Measurements from ENCODE around the gene XIRP2.

The XIRP2 gene

DNA sequence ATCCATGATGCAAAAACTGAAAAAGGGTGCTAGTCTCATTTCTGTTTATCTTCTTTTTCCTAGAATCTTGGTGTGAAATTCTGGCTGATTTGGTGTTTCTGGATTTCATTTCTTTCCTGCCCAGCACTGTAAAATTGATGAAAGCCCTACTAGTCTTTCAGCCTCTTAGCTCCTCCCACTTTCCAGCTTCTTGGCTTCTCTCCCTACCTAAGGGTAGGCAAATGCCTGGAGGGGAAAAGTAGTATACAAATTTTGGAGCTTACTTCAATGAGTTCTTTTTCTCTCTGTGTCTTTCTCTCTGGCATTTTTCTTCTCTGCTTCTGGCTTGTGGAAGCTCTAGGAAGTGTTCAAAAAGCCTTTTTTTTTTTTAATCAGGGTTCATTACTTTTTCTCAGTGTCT is 160.5 kb downstream of the XIRP2 start:
- no peaks in the 10 kb centered on the region for H3K27me3 ChIP-seq
- no peaks in the 10 kb centered on the region for H3K4me1 ChIP-seq (ENCODE audit: control insufficient read depth in 1 of 2, insufficient read depth in 1 of 2, low read depth in 1 of 2, low read length in 1 of 2)
- no peaks in the 10 kb centered on the region for H3K36me3 ChIP-seq
- TF ChIP-seq CTCF (IDR thresholded peaks at IDR 0.05): no peak
- H3K27ac ChIP-seq: no peak overlapping the region
- no peaks in the 10 kb centered on the region for H3K9me3 ChIP-seq
- H3K4me3 ChIP-seq (ENCODE audit: low read depth in 1 of 2, low read length in 1 of 2): no peak overlapping the region

DNA sequence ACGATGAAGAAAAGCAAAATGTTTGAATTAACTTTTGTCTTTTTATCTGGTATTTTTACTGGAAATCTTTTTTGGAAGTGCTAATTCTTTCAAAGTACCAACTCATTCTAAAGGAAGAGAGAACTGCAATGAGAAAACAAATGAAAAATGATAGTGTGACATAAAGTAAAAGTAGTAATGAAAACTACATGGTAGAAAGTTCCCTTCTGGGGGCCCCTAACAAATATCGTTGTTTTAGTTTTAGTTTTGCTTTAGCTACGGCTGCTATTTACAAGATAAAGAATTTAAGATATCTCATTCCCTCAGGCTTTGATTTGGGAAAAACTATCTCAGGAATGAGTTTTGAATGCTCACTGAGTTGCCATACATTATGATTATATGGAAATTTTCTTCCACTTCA is 161.4 kb downstream of the XIRP2 start:
- no peak overlapping the region for H3K27ac ChIP-seq
- H3K36me3 ChIP-seq: no peaks in the 10 kb centered on the region
- TF ChIP-seq CTCF (IDR thresholded peaks at IDR 0.05): no peak
- no peak overlapping the region for H3K4me3 ChIP-seq (ENCODE audit: low read depth in 1 of 2, low read length in 1 of 2)
- no peaks in the 10 kb centered on the region for H3K9me3 ChIP-seq
- no peaks in the 10 kb centered on the region for H3K4me1 ChIP-seq (ENCODE audit: control insufficient read depth in 1 of 2, insufficient read depth in 1 of 2, low read depth in 1 of 2, low read length in 1 of 2)
- no peaks in the 10 kb centered on the region for H3K27me3 ChIP-seq

GRCh38 chr2:167052825-167053224 is 164.5 kb downstream of the XIRP2 start:
- Histone ChIP-seq H3K4me1 (ENCODE audit: control insufficient read depth in 1 of 2, insufficient read depth in 1 of 2, low read depth in 1 of 2, low read length in 1 of 2) (no peaks in the 10 kb centered on the region), H3K4me3 (ENCODE audit: low read depth in 1 of 2, low read length in 1 of 2) (no peak overlapping the region), H3K27me3 (no peaks in the 10 kb centered on the region), H3K36me3 (no peaks in the 10 kb centered on the region), H3K9me3 (no peaks in the 10 kb centered on the region), H3K27ac (no peak overlapping the region)
- TF ChIP-seq CTCF (IDR thresholded peaks at IDR 0.05): no peak

DNA sequence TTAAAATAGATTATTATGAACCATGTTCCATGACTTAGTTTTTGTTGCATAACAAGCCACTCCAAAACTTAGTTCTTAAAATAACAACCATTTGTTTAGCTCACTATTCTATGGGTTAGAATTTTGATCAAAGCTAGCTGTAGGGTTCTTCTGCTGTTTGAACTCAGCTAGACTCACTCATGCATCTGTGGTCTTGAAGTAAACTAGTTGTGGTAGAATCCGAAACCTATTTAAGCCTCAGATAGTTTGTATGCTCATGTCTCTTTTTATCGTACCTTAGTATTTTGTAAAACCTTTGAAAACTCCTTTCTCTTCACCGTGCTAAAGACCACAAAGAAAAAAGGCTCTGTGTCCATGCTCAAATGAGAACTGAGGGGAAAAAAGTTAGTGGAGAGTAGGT is 166.6 kb downstream of the XIRP2 start:
- Histone ChIP-seq H3K4me3 (ENCODE audit: low read depth in 1 of 2, low read length in 1 of 2) (no peak overlapping the region), H3K27me3 (no peaks in the 10 kb centered on the region), H3K9me3 (no peaks in the 10 kb centered on the region), H3K36me3 (no peaks in the 10 kb centered on the region), H3K27ac (no peak overlapping the region), H3K4me1 (ENCODE audit: control insufficient read depth in 1 of 2, insufficient read depth in 1 of 2, low read depth in 1 of 2, low read length in 1 of 2) (no peaks in the 10 kb centered on the region)
- no peak for TF ChIP-seq CTCF (IDR thresholded peaks at IDR 0.05)

DNA sequence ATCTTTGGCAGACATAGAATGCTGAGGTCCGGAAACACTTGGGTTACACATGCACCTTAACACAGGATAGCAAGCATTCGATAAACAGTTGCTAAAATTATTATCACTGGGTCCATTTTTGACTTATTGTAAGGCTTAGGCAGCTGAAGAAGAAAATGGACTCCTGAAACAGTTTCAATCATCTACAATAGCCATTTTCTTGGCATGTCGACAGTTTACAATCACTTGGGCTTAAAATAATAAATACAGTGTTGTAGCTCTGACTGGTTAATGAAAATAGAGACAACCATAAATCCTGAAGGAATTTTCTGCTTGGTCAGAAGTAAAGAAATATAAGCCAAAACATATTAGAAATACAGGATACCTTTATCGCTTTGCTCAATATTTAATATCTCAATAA is 169.2 kb downstream of the XIRP2 start:
- H3K36me3 ChIP-seq: no peaks in the 10 kb centered on the region
- H3K27me3 ChIP-seq: no peaks in the 10 kb centered on the region
- H3K27ac ChIP-seq: no peak overlapping the region
- H3K4me1 ChIP-seq (ENCODE audit: control insufficient read depth in 1 of 2, insufficient read depth in 1 of 2, low read depth in 1 of 2, low read length in 1 of 2): no peaks in the 10 kb centered on the region
- H3K4me3 ChIP-seq (ENCODE audit: low read depth in 1 of 2, low read length in 1 of 2): no peak overlapping the region
- no peaks in the 10 kb centered on the region for H3K9me3 ChIP-seq
- no peak for TF ChIP-seq CTCF (IDR thresholded peaks at IDR 0.05)

GRCh38 chr2:167059173-167059572 is 170.9 kb downstream of the XIRP2 start:
- no peak for TF ChIP-seq CTCF (IDR thresholded peaks at IDR 0.05)
- Histone ChIP-seq H3K4me3 (ENCODE audit: low read depth in 1 of 2, low read length in 1 of 2) (no peak overlapping the region), H3K27me3 (no peaks in the 10 kb centered on the region), H3K27ac (no peak overlapping the region), H3K9me3 (no peaks in the 10 kb centered on the region), H3K4me1 (ENCODE audit: control insufficient read depth in 1 of 2, insufficient read depth in 1 of 2, low read depth in 1 of 2, low read length in 1 of 2) (no peaks in the 10 kb centered on the region), H3K36me3 (no peaks in the 10 kb centered on the region)

Data from neutrophil (primary cell).